ENCODE data around the gene MLC1. TPM values are rescaled to one million over a fixed set of nuclear protein-coding genes. Genes with fewer than 3 reads are reported as not detected.
"Not testable (repeated sequence)": the region's sequence is repeated elsewhere in the genome, so short reads cannot be mapped to it uniquely, and the experiment has no call there.

Gene MLC1
- total RNA-seq, 2 donors from 2014 or later: 0.29 to 0.41 TPM

- DNase-seq: no peak
- peak in 1 of 2 donors; percentile 36 for ATAC-seq
- intact Hi-C loops (cut with DNase I): no loop called here
Measured at GRCh38 chr22:50105208-50106100, 20.2 kb upstream of the MLC1 start.

- ATAC-seq (no peak), DNase-seq (no peak)
- intact Hi-C loops (cut with DNase I): no loop called here
Measured at GRCh38 chr22:50104141-50104544, 18.9 kb upstream of the MLC1 start.

DNA sequence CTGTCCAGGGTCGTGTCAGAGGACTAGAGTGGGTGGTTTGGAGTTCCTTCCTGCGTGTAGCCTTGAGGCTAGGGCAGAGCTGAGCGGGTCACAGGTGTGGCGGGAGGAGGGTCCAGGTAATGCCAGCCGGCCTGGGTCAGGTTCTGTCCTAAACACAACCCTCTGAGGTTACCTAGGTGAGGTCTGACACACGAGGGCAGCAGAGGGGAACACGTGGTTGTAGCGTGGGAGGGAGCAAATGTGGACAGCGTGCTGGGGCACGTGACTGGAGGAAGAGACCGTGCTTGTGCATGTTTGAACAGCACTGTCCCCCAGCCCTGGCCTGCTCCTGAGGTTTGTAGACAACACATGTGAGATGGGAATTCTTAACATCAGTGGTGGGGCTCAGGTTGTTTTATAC, 17.7 kb upstream of the MLC1 start:
- intact Hi-C loops (cut with DNase I): no loop called here
- DNase-seq: no peak
- no peak for ATAC-seq

GRCh38 chr22:50101870-50102565, 16.8 kb upstream of the MLC1 start:
- DNase-seq: no peak
- no peak for ATAC-seq
- intact Hi-C loops (cut with DNase I): no loop called here

DNA sequence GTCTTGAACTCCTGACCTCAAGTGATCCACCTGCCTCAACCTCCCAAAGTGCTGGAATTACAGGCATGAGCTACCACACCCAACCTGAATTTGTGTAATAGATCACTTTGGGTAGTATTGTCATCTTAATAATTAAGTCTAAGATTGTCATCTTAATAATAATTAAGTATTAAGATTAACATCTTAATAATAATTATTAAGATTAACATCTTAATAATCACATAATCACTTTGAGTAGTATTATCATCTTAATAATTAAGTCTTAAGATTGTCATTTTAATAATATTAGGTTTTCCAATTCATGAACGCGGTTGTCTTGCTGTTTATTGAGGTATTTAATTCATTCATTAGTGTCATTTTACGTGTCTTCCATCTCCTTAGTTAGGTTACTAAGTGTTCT, 12.8 kb upstream of the MLC1 start:
- ATAC-seq: no peak
- intact Hi-C loops (cut with DNase I): no loop called here
- DNase-seq: no peak

GRCh38 chr22:50092342-50092741, 7.1 kb upstream of the MLC1 start:
- no peak for ATAC-seq
- DNase-seq: no peak
- intact Hi-C loops (cut with DNase I): no loop called here

GRCh38 chr22:50091092-50091768, 6.0 kb upstream of the MLC1 start:
- DNase-seq: no peak
- intact Hi-C loops (cut with DNase I): no loop called here
- no peak for ATAC-seq

DNA sequence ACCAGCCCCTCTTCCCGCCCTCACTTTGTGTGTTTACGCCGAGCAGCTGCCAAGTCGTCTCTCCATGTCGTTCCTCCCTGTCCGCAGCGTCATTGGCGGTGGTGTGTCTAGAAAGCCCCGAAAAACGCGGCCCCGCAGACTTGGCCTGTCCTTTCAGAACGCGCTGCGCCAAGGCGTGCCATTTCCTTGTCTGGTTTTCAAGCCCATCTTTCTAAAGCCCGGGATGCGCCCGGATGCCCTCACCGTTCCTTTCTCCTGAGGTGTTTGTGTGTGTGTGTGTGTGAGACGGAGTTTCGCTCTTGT, 5.1 kb upstream of the MLC1 start:
- intact Hi-C loops (cut with DNase I): no loop called here
- DNase-seq: no peak
- ATAC-seq: no peak

DNA sequence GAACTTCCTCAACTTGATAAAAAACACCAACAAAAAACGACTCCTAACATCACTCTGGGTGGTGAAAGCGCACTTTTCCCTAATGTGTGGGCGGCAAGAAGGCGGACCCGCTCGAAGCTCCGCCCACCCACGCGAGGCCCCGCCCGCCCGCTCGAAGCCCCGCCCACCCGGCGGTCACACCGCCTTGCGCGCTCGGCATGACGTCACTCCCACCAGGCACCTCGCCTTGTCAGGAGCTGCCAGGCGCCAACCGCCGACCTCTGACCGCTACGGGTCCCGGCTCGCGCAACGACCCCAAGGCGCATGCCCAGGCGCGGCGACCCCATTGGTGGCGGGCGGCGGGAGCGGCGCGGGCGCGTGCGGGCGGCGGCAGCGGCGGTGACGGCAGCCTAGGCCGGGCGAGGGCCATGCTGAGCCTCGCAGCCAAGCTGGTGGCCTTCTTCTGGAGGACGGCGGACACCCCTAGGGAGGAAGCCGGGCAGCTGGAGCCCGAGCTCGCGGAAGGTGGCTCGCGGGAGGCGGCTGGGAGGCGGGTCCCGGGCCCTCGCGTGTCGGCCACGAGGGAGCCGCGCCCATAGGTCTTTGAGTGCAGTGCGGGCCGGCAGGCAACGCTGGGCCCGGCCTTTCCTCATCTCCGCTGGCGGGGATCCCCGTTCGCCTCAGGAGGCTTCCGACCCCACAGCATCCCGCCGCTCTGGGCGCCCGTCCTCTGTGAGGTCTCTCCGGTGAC, 4.6 kb upstream of the MLC1 start, which contains the start of gene MOV10L1:
TSS of gene MOV10L1 (plus strand) at position 325 of the 730 bp plus-strand sequence. CDS start at position 408, 83 bp downstream.
- DNase-seq: peak; percentile 54
- ATAC-seq: peak in 1 of 2 donors; percentile 65
- intact Hi-C loops (cut with DNase I): no loop called here

- ATAC-seq (no peak), DNase-seq (no peak)
- intact Hi-C loops (cut with DNase I): no loop called here
Measured at GRCh38 chr22:50089231-50089630, 4.0 kb upstream of the MLC1 start.

GRCh38 chr22:50088096-50088495, 2.9 kb upstream of the MLC1 start:
- intact Hi-C loops (cut with DNase I): no loop called here
- ATAC-seq (no peak), DNase-seq (no peak)

DNA sequence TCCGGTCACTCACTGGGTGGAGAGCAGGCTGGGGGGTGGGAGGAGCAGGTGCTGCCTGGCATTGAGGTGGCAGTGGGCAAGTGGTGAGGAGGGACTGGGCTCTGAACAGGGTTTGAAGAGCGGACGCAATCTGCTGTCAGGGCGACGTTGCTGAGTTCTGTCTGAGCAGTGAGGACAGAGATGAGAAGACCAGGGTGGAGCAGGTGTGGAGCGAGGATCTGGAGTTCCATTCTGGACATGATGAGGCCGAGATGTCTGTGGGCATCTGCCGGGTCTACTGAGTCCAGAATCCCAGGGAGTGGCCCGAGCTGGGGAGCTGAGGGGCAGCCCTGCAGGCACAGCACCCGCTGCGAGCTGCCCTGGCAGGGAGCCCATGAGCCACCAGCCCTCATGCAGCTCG, 2.4 kb upstream of the MLC1 start:
- DNase-seq: no peak
- no peak for ATAC-seq
- intact Hi-C loops (cut with DNase I): no loop called here

GRCh38 chr22:50086975-50087374, 1.7 kb upstream of the MLC1 start:
- DNase-seq: not testable (repeated sequence)

GRCh38 chr22:50086526-50086925, 1.3 kb upstream of the MLC1 start:
- intact Hi-C loops (cut with DNase I): no loop called here

More at GRCh38 chr22:50086975-50087374, 1.7 kb upstream of the MLC1 start:
- ATAC-seq; intact Hi-C loops (cut with DNase I): not testable (repeated sequence)

DNA sequence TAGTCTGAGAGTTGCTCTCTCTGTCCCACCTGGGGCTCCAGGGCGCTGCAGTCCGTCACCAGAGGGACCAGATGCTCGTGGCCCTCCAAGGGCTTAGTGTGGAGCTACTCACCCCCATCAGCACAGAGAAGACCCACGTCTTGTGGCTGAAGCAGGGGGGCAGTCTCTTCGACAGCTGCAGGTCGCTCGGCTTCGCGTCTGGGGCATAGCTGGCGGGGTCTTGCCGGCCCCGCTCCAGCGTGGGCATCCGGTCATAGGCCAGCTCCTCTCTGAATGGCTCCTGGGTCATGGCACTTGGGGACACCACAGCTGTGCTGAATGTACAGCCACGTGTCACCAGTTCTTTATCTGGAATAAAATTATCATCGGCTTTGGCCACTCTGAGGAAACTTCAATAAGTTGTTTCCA, 608 bp downstream of the MLC1 start:
- ATAC-seq (no peak), DNase-seq (no peak)
- intact Hi-C loops (cut with DNase I): no loop called here

More at GRCh38 chr22:50086526-50086925, 1.3 kb upstream of the MLC1 start:
- ATAC-seq (peak in 1 of 2 donors; percentile 40), DNase-seq (no peak)

DNA sequence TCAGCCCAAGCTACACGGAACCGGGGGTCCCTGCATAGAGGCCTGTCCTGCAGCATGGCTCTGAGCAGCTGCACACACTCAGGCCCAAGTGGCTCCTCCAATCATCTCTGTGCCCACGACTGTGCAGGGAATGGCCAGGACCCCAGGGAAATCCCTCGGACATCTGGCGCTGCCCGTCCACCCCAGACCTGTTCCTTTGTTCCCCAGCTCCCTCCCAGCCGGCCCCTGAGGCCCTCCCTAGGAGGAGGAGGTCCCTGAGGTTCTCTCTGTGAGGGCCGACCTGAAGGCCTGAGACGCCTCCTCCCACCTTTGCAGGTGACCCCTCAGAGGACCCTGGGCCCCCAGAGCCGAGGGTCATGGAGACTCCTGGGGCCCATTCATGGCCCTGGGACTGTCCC, 1.1 kb downstream of the MLC1 start:
- DNase-seq: no peak
- intact Hi-C loops (cut with DNase I): no loop called here
- ATAC-seq: no peak

DNA sequence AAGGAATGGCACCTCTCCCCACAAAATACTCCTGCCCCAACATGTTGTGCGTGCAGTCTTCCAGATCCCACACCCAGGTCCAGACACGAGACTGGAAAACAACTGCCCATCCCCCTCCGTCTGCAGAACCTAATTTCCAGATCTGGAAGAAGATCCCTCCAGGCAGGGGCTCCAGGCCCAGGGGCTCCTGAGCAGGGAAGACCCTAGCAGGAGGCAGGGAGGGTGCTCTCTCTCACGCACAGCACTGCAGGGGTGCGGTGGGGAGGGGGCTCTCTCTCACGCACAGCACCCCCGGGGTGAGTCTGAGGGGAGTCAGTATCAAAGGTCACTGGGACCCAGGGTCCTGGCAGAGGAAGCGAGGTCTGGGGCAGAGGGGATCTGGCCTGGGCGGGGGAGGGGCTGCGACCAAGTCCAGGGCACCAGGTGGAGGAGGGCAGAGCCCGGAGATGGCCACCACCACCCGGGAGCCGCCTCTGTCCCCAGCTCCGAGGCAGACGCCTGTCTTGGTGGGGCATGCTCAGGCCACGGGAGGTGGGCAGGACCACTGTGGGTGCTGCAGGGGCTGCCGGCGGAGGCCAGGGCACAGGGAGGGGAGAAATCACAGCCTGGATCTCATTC, 1.7 kb downstream of the MLC1 start:
- DNase-seq: no peak

GRCh38 chr22:50082961-50083461, 2.2 kb downstream of the MLC1 start:
- intact Hi-C loops (cut with DNase I): no loop called here
- ATAC-seq (no peak), DNase-seq (no peak)

More for the DNA sequence above, 1.7 kb downstream of the MLC1 start:
- no peak for ATAC-seq
- intact Hi-C loops (cut with DNase I): no loop called here
